T-helper 1 cell treated with Interleukin-12 subunit alpha and Interleukin-12 subunit beta and Interleukin-4 antibody, amounts not matched to agents 30 μg/mL and 1 μg/mL, for 36 hours (primary cell): Measurements from ENCODE around the gene POMT2.

Source experiments
- H3K27ac Mint-ChIP-seq: one replicate; pipeline ENCODE4 v1.8.0; 2021; ENCODE audit warnings: mild to moderate bottlenecking, mixed read lengths
- H3K27me3 Mint-ChIP-seq: one replicate; pipeline ENCODE4 v1.8.0; 2021; ENCODE audit warnings: low read depth, mixed read lengths
- H3K36me3 Mint-ChIP-seq: one replicate; pipeline ENCODE4 v1.8.0; 2021; ENCODE audit warnings: low read depth, mixed read lengths
- H3K4me1 Mint-ChIP-seq: one replicate; pipeline ENCODE4 v1.8.0; 2021; ENCODE audit warnings: low read depth, mixed read lengths
- H3K4me3 Mint-ChIP-seq: one replicate; pipeline ENCODE4 v1.8.0; 2021; ENCODE audit warnings: mild to moderate bottlenecking, moderate library complexity, mixed read lengths
- H3K9me3 Mint-ChIP-seq: one replicate; pipeline ENCODE4 v1.8.0; 2021; ENCODE audit warnings: mixed read lengths

Gene POMT2

DNA sequence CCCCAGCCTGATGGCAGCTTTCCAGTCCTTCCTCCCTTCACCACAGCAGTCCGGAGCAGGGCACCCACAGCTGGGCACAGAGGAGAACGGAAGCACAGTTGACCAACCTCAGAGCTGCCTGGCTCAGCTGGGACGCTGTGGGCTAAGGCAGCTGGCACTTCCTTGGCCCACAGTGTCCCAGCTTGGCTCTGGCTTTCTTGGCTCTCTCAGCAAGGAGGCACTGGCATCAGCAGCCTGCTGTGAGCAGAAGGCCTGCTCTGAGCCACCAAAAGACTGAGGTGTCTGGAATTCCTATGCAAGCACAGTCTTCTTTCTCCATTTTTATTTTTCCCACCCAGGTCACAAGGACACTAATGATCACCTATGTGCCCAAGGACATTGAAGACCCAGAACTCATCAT, 82.3 kb downstream of the POMT2 start:
- Mint-ChIP-seq H3K27me3 (no peaks in the 10 kb centered on the region), H3K36me3 (no peaks in the 10 kb centered on the region), H3K4me3 (no peak overlapping the region), H3K4me1 (no peaks in the 10 kb centered on the region), H3K9me3 (no peaks in the 10 kb centered on the region), H3K27ac (no peak overlapping the region)

DNA sequence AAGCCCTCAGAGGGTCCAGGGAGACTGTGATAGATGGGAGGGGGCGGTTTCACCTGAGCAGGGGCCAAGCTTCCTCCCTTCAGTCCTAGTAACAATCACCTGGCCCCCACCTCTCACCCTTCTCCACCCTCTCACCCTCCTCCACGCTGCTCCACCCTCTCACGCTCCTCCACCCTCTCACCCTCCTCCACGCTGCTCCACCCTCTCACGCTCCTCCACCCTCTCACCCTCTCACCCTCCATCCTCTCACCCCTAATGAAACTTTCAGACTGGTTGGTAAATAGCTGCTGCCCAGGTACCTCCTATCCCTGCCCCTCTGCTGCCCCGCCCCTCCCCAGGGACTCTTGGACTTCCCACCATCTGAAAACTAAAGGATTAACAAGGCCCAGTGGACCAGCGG, 83.9 kb downstream of the POMT2 start:
- H3K4me3 Mint-ChIP-seq: no peak overlapping the region
- H3K9me3 Mint-ChIP-seq: no peaks in the 10 kb centered on the region
- H3K27ac Mint-ChIP-seq: no peak overlapping the region
- no peaks in the 10 kb centered on the region for H3K36me3 Mint-ChIP-seq
- H3K4me1 Mint-ChIP-seq: no peaks in the 10 kb centered on the region
- H3K27me3 Mint-ChIP-seq: no peaks in the 10 kb centered on the region

- Mint-ChIP-seq H3K27me3 (no peaks in the 10 kb centered on the region), H3K4me3 (no peak overlapping the region), H3K4me1 (no peaks in the 10 kb centered on the region), H3K27ac (no peak overlapping the region), H3K36me3 (no peaks in the 10 kb centered on the region), H3K9me3 (no peaks in the 10 kb centered on the region)
These were observed 89.0 kb downstream of the POMT2 start for GRCh38 chr14:77231721-77232120.

DNA sequence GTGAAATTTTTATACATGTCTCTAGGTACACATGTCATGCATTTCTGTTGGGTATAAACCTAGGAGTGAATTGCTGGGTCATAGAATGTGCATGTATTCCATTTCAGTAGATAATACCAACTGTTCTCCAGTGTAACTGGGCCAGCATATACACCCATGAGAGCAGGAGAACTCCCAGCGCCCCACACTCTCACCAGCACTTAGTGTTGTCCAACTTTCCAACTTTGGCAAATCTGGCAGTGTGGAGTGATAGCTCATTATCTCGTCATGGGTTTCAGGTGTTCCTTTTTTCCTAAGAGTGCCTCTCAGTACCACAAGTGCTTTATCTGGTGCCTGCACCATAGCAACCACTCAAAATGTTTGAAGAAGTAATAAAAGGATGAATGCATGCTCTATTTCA, 89.8 kb downstream of the POMT2 start:
- H3K4me1 Mint-ChIP-seq: no peaks in the 10 kb centered on the region
- H3K27me3 Mint-ChIP-seq: no peaks in the 10 kb centered on the region
- H3K36me3 Mint-ChIP-seq: no peaks in the 10 kb centered on the region
- no peak overlapping the region for H3K27ac Mint-ChIP-seq
- H3K4me3 Mint-ChIP-seq: no peak overlapping the region
- H3K9me3 Mint-ChIP-seq: no peaks in the 10 kb centered on the region

- Mint-ChIP-seq H3K4me1 (no peaks in the 10 kb centered on the region), H3K4me3 (no peak overlapping the region), H3K27me3 (no peaks in the 10 kb centered on the region), H3K36me3 (no peaks in the 10 kb centered on the region), H3K9me3 (no peaks in the 10 kb centered on the region), H3K27ac (no peak overlapping the region)
These were observed 92.6 kb downstream of the POMT2 start for GRCh38 chr14:77228056-77228455.

GRCh38 chr14:77225892-77226557, 94.7 kb downstream of the POMT2 start:
- Mint-ChIP-seq H3K27ac (no peak overlapping the region), H3K9me3 (no peaks in the 10 kb centered on the region), H3K36me3 (no peaks in the 10 kb centered on the region), H3K4me1 (no peaks in the 10 kb centered on the region), H3K4me3 (no peak overlapping the region), H3K27me3 (no peaks in the 10 kb centered on the region)

GRCh38 chr14:77225254-77225653, 95.4 kb downstream of the POMT2 start:
- no peaks in the 10 kb centered on the region for H3K9me3 Mint-ChIP-seq
- H3K27ac Mint-ChIP-seq: no peak overlapping the region
- no peak overlapping the region for H3K4me3 Mint-ChIP-seq
- H3K36me3 Mint-ChIP-seq: no peaks in the 10 kb centered on the region
- H3K27me3 Mint-ChIP-seq: no peaks in the 10 kb centered on the region
- H3K4me1 Mint-ChIP-seq: no peaks in the 10 kb centered on the region
